GM23338 (cell line): ENCODE measurements around the gene ARPC1A. TPM values are rescaled to one million over a fixed set of nuclear protein-coding genes. Genes with fewer than 3 reads are reported as not detected.

Experiments
- ATAC-seq: fragments of 200-7000 bp; cut with Tn5 transposase; 3 replicates; pipeline ENCODE4 v1.9.1; 2020
- DNase-seq: peaks from one replicate; pipeline ENCODE4 v3.0.0-alpha.2; 2015; ENCODE audit warnings: low spot score
- H2AFZ ChIP-seq: fragments of 200-600 bp; sonication (generic); 2 replicates; pipeline ENCODE4 v1.8.0; 2016; ENCODE audit warnings: antibody characterized with exemption, mild to moderate bottlenecking, moderate library complexity
- H3F3A ChIP-seq: fragments of 200-600 bp; sonication (generic); replicated peaks from 2 replicates; pipeline ENCODE4 v1.8.0; 2017; ENCODE audit warnings: antibody characterized with exemption, mixed run types, low read depth
- H3K27ac ChIP-seq: fragments of 200-600 bp; sonication (generic); 2 replicates; pipeline ENCODE4 v1.6.1; 2016; ENCODE audit warnings: low read depth
- H3K27me3 ChIP-seq: fragments of 200-600 bp; sonication (generic); 2 replicates; pipeline ENCODE4 v1.8.0; 2016; ENCODE audit warnings: mild to moderate bottlenecking, mixed run types, moderate library complexity; ENCODE audit not compliant: insufficient read depth
- H3K36me3 ChIP-seq: fragments of 200-600 bp; sonication (generic); 2 replicates; pipeline ENCODE4 v1.8.0; 2016; ENCODE audit warnings: mild to moderate bottlenecking; ENCODE audit not compliant: insufficient read depth
- H3K4me1 ChIP-seq: fragments of 200-600 bp; sonication (generic); 2 replicates; pipeline ENCODE4 v1.8.0; 2016; ENCODE audit warnings: mild to moderate bottlenecking, moderate library complexity; ENCODE audit not compliant: insufficient read depth
- H3K4me2 ChIP-seq: fragments of 200-600 bp; sonication (generic); 2 replicates; pipeline ENCODE4 v1.7.1; 2017; ENCODE audit warnings: mixed run types
- H3K4me3 ChIP-seq: fragments of 200-600 bp; sonication (generic); 2 replicates; pipeline ENCODE4 v1.6.1; 2016; ENCODE audit warnings: mixed run types
- H3K79me2 ChIP-seq: fragments of 200-600 bp; sonication (generic); replicated peaks from 2 replicates; pipeline ENCODE4 v1.8.0; 2017; ENCODE audit warnings: mild to moderate bottlenecking; ENCODE audit not compliant: insufficient read depth
- H3K9me2 ChIP-seq: fragments of 200-600 bp; sonication (generic); 2 replicates; pipeline ENCODE4 v1.8.0; 2017; ENCODE audit not compliant: insufficient read depth
- H4K20me1 ChIP-seq: fragments of 200-600 bp; sonication (generic); replicated peaks from 2 replicates; pipeline ENCODE4 v1.8.0; 2017; ENCODE audit warnings: mild to moderate bottlenecking; ENCODE audit not compliant: insufficient read depth
- H3K27ac Mint-ChIP-seq: 2 replicates; pipeline ENCODE4 v1.8.0; 2020; ENCODE audit warnings: inconsistent platforms, mild to moderate bottlenecking, moderate library complexity, mixed read lengths
- H3K27me3 Mint-ChIP-seq: 3 replicates; pipeline ENCODE4 v1.8.0; 2022; ENCODE audit warnings: low read depth, mild to moderate bottlenecking, moderate library complexity, mixed read lengths, inconsistent platforms; ENCODE audit not compliant: insufficient read depth, poor library complexity
- H3K36me3 Mint-ChIP-seq: 3 replicates; pipeline ENCODE4 v1.8.0; 2021; ENCODE audit warnings: low read depth, mild to moderate bottlenecking, inconsistent platforms, moderate library complexity, mixed read lengths
- H3K4me1 Mint-ChIP-seq: 3 replicates; pipeline ENCODE4 v1.8.0; 2020; ENCODE audit warnings: mild to moderate bottlenecking, inconsistent platforms, mixed read lengths
- H3K4me3 Mint-ChIP-seq: 3 replicates; pipeline ENCODE4 v1.8.0; 2021; ENCODE audit warnings: moderate library complexity, mild to moderate bottlenecking, inconsistent platforms, mixed read lengths
- H3K9me3 Mint-ChIP-seq: 3 replicates; pipeline ENCODE4 v1.8.0; 2020; ENCODE audit warnings: moderate library complexity, mild to moderate bottlenecking, inconsistent platforms, mixed read lengths
- CREB1 ChIP-seq: fragments of 250-450 bp; sonication (Bioruptor Pico); IDR thresholded peaks from 2 replicates; pipeline ENCODE4 v1.5.0; 2020; ENCODE audit warnings: low read depth, mild to moderate bottlenecking, moderate library complexity
- EZH2 ChIP-seq: fragments of 200-600 bp; sonication (generic); IDR thresholded peaks from one replicate; pipeline ENCODE4 v1.8.0; 2017; ENCODE audit warnings: antibody characterized with exemption, mild to moderate bottlenecking, low read depth; ENCODE audit not compliant: unreplicated experiment
- EZH2phosphoT487 ChIP-seq: fragments of 200-600 bp; sonication (generic); IDR thresholded peaks from one replicate; pipeline ENCODE4 v1.8.1; 2018; ENCODE audit warnings: antibody characterized with exemption; ENCODE audit not compliant: unreplicated experiment
- JUNB ChIP-seq: IDR thresholded peaks from one replicate; pipeline ENCODE4 v1.6.1; 2016; ENCODE audit warnings: antibody characterized with exemption; ENCODE audit not compliant: unreplicated experiment
- NANOG ChIP-seq: IDR thresholded peaks from 2 replicates; pipeline ENCODE4 v1.6.1; 2016; ENCODE audit warnings: antibody characterized with exemption, borderline replicate concordance
- POLR2AphosphoS5 ChIP-seq: IDR thresholded peaks from 2 replicates; pipeline ENCODE4 v1.6.1; 2016; ENCODE audit warnings: antibody characterized with exemption, low read depth
- STAT1 ChIP-seq: IDR thresholded peaks from one replicate; pipeline ENCODE4 v1.6.1; 2016; ENCODE audit warnings: antibody characterized with exemption; ENCODE audit not compliant: unreplicated experiment
- ZNF114 ChIP-seq: fragments of 250-450 bp; sonication (Bioruptor Pico); IDR thresholded peaks from 2 replicates; pipeline ENCODE4 v1.5.0; 2020; ENCODE audit warnings: mild to moderate bottlenecking, moderate library complexity
- ZNF331 ChIP-seq: fragments of 250-450 bp; sonication (Bioruptor Pico); IDR thresholded peaks from 2 replicates; pipeline ENCODE4 v1.5.0; 2020; ENCODE audit warnings: low read depth, mild to moderate bottlenecking, moderate library complexity
- polyA plus RNA-seq: library from polyadenylated mRNA; unstranded; fragments of >200 nt; fragmentation: Nextera tagmentation; extraction: Ambion mirVana; gene quantifications from 2 replicates; pipeline ENCODE4 v1.2.1, GENCODE V29; 2016
- total RNA-seq: library from RNA; depleted of rRNA; stranded (reverse); fragments of >200 nt; shearing (Covaris generic); gene quantifications from 2 replicates; pipeline ENCODE4 v1.2.3, GENCODE V29; 2014
- TF ChIP-seq, protein P1 (sequence below): IDR thresholded peaks from one replicate; pipeline ENCODE4 v1.6.1; 2018; ENCODE audit warnings: antibody characterized with exemption; ENCODE audit not compliant: unreplicated experiment
- TF ChIP-seq, protein P2 (sequence below): fragments of 250-450 bp; sonication (Bioruptor Pico); IDR thresholded peaks from 2 replicates; pipeline ENCODE4 v1.5.0; 2020; ENCODE audit warnings: mild to moderate bottlenecking, moderate library complexity
- TF ChIP-seq, protein P3 (sequence below), 2 experiments: fragments of 200-600 bp in 1 of 2; sonication (generic) in 1 of 2; conservative IDR thresholded peaks; 2 replicates each; pipeline versions ENCODE4 v1.5.1 to v1.6.1; 2016 to 2017; ENCODE audit warnings: antibody characterized with exemption in 2 of 2, low read depth in 2 of 2, mild to moderate bottlenecking in 2 of 2, moderate library complexity in 1 of 2

The ARPC1A gene
- total and polyA plus RNA-seq, 2 experiments from 2014 or later: 108 to 210 TPM

DNA sequence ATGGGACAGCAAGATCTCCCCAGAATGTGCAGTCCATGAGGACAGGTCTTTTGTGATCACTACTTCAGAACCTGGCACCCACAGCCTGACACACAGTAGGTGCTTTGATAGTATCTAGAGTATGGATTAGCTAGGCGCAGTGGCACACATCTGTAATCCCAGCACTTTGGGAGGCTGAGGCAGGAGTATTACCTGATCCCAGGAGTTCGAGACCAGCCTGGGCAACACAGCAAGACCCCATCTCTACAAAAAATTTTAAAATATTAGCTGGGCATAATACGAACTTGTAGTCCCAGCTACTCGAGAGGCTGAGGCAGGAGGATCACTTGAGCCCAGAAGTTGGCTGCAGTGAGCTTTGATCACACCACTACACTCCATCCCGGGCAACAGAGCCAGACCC lies 26.5 kb downstream of the ARPC1A start (continued):
- TF ChIP-seq EZH2: no peak
- TF ChIP-seq EZH2phosphoT487: no peak

DNA sequence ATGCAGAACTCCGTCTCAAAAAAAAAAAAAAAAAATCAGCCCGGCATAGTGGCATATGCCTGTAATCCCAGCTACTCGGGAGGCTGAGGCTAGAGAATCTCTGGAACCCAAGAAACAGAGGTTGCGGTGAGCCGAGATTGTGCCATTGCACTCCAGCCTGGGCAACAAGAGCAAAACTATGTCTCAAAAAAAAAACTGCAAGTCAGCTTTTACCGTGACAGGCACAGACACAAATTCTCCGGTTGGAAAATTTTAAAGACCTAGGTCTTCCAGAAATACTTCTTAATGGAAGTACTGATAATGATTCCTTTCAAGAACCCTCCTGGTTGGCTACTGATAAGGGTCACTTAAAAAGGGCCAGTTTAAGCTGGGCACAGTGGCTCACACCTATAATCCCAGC lies 29.4 kb downstream of the ARPC1A start:
- Mint-ChIP-seq H3K4me3 (no peak overlapping the region), H3K9me3 (no peaks in the 10 kb centered on the region), H3K36me3 (peaks cover 43% of the 10 kb centered on the region), H3K27me3 (peaks cover 7% of the 10 kb centered on the region), H3K4me1 (0 out of 3 replicates have a peak, but pooled peaks cover 6% of the 10 kb centered on the region), H3K27ac (no peak overlapping the region)
- Histone ChIP-seq H3K4me1 (no peaks in the 10 kb centered on the region), H3K9me2 (no peaks in the 10 kb centered on the region), H3F3A (no peaks in the 10 kb centered on the region), H3K27me3 (no peaks in the 10 kb centered on the region), H2AFZ (no peak overlapping the region), H3K36me3 (peaks cover 8% of the 10 kb centered on the region; the same call in 1 of the 2 replicates), H3K4me3 (no peak overlapping the region), H3K27ac (no peak overlapping the region), H4K20me1 (no peaks in the 10 kb centered on the region), H3K4me2 (no peak overlapping the region), H3K79me2 (no peaks in the 10 kb centered on the region)
- DNase-seq (no peak), ATAC-seq (no peak)
- TF ChIP-seq ZNF331 (CRISPR knock-in tag): no peak
- TF ChIP-seq, protein P1, sequence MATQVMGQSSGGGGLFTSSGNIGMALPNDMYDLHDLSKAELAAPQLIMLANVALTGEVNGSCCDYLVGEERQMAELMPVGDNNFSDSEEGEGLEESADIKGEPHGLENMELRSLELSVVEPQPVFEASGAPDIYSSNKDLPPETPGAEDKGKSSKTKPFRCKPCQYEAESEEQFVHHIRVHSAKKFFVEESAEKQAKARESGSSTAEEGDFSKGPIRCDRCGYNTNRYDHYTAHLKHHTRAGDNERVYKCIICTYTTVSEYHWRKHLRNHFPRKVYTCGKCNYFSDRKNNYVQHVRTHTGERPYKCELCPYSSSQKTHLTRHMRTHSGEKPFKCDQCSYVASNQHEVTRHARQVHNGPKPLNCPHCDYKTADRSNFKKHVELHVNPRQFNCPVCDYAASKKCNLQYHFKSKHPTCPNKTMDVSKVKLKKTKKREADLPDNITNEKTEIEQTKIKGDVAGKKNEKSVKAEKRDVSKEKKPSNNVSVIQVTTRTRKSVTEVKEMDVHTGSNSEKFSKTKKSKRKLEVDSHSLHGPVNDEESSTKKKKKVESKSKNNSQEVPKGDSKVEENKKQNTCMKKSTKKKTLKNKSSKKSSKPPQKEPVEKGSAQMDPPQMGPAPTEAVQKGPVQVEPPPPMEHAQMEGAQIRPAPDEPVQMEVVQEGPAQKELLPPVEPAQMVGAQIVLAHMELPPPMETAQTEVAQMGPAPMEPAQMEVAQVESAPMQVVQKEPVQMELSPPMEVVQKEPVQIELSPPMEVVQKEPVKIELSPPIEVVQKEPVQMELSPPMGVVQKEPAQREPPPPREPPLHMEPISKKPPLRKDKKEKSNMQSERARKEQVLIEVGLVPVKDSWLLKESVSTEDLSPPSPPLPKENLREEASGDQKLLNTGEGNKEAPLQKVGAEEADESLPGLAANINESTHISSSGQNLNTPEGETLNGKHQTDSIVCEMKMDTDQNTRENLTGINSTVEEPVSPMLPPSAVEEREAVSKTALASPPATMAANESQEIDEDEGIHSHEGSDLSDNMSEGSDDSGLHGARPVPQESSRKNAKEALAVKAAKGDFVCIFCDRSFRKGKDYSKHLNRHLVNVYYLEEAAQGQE: no peak
- TF ChIP-seq, protein P2, sequence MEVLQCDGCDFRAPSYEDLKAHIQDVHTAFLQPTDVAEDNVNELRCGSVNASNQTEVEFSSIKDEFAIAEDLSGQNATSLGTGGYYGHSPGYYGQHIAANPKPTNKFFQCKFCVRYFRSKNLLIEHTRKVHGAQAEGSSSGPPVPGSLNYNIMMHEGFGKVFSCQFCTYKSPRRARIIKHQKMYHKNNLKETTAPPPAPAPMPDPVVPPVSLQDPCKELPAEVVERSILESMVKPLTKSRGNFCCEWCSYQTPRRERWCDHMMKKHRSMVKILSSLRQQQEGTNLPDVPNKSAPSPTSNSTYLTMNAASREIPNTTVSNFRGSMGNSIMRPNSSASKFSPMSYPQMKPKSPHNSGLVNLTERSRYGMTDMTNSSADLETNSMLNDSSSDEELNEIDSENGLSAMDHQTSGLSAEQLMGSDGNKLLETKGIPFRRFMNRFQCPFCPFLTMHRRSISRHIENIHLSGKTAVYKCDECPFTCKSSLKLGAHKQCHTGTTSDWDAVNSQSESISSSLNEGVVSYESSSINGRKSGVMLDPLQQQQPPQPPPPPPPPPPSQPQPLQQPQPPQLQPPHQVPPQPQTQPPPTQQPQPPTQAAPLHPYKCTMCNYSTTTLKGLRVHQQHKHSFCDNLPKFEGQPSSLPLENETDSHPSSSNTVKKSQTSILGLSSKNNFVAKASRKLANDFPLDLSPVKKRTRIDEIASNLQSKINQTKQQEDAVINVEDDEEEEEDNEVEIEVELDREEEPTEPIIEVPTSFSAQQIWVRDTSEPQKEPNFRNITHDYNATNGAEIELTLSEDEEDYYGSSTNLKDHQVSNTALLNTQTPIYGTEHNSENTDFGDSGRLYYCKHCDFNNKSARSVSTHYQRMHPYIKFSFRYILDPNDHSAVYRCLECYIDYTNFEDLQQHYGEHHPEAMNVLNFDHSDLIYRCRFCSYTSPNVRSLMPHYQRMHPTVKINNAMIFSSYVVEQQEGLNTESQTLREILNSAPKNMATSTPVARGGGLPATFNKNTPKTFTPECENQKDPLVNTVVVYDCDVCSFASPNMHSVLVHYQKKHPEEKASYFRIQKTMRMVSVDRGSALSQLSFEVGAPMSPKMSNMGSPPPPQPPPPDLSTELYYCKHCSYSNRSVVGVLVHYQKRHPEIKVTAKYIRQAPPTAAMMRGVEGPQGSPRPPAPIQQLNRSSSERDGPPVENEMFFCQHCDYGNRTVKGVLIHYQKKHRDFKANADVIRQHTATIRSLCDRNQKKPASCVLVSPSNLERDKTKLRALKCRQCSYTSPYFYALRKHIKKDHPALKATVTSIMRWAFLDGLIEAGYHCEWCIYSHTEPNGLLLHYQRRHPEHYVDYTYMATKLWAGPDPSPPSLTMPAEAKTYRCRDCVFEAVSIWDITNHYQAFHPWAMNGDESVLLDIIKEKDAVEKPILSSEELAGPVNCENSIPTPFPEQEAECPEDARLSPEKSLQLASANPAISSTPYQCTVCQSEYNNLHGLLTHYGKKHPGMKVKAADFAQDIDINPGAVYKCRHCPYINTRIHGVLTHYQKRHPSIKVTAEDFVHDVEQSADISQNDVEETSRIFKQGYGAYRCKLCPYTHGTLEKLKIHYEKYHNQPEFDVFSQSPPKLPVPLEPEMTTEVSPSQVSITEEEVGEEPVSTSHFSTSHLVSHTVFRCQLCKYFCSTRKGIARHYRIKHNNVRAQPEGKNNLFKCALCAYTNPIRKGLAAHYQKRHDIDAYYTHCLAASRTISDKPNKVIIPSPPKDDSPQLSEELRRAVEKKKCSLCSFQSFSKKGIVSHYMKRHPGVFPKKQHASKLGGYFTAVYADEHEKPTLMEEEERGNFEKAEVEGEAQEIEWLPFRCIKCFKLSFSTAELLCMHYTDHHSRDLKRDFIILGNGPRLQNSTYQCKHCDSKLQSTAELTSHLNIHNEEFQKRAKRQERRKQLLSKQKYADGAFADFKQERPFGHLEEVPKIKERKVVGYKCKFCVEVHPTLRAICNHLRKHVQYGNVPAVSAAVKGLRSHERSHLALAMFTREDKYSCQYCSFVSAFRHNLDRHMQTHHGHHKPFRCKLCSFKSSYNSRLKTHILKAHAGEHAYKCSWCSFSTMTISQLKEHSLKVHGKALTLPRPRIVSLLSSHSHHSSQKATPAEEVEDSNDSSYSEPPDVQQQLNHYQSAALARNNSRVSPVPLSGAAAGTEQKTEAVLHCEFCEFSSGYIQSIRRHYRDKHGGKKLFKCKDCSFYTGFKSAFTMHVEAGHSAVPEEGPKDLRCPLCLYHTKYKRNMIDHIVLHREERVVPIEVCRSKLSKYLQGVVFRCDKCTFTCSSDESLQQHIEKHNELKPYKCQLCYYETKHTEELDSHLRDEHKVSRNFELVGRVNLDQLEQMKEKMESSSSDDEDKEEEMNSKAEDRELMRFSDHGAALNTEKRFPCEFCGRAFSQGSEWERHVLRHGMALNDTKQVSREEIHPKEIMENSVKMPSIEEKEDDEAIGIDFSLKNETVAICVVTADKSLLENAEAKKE (CRISPR knock-in tag): no peak
- no peak for TF ChIP-seq JUNB
- no peak for TF ChIP-seq NANOG
- TF ChIP-seq, protein P3, sequence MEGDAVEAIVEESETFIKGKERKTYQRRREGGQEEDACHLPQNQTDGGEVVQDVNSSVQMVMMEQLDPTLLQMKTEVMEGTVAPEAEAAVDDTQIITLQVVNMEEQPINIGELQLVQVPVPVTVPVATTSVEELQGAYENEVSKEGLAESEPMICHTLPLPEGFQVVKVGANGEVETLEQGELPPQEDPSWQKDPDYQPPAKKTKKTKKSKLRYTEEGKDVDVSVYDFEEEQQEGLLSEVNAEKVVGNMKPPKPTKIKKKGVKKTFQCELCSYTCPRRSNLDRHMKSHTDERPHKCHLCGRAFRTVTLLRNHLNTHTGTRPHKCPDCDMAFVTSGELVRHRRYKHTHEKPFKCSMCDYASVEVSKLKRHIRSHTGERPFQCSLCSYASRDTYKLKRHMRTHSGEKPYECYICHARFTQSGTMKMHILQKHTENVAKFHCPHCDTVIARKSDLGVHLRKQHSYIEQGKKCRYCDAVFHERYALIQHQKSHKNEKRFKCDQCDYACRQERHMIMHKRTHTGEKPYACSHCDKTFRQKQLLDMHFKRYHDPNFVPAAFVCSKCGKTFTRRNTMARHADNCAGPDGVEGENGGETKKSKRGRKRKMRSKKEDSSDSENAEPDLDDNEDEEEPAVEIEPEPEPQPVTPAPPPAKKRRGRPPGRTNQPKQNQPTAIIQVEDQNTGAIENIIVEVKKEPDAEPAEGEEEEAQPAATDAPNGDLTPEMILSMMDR (conservative IDR thresholded peaks at IDR 0.05; ENCODE audit: low read depth in 2 of 2): no peak
- no peak for TF ChIP-seq EZH2
- no peak for TF ChIP-seq ZNF114
- TF ChIP-seq POLR2AphosphoS5: no peak
- no peak for TF ChIP-seq EZH2phosphoT487
- no peak for TF ChIP-seq CREB1 (CRISPR knock-in tag)
- no peak for TF ChIP-seq STAT1
